ENCODE data around the gene RNF41. TPM values are rescaled to one million over a fixed set of nuclear protein-coding genes. Genes with fewer than 3 reads are reported as not detected.

The RNF41 gene
- total and polyA plus RNA-seq, 2 donors (not counting 3 experiments of a cell fraction or from before 2014, with no cell fraction given): 88.3 to 203 TPM

DNA sequence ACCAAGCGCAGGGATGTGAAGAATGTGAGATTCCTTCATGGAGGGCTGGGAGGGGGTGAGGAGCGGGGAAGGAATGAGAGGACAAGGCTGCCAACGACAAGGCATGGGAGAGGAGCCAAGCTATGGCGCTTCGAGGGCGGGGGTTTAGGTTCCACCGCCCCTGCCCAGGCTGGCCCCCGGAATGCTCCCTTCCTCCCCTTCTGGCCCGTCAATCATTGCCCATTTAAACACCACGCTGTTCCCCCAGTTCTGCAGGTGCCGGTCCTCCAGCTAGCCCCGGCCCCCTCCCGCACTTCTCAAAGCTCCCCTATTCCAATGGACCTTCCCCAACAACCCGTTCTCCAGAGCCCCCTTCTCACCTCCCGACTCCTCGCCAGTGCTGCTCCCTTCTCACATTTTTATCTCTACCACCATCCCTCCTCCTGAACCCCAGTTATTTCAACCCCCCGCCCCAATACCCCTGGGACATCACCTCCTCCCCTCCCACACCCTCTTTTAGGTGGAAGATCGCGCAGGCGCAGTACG, 428 bp downstream of the RNF41 start:
- H4K20me1 ChIP-seq (replicated peaks; ENCODE audit: control insufficient read depth, extremely low read depth, insufficient read depth, low read length): no peaks in the 10 kb centered on the region
- POLR2A ChIA-PET: interaction anchor here (0.6 to 3.2 kb wide), 13 partner anchors 10 to 228 kb away, joined by 3 to 37 read pairs (median 5); partner anchors contain the start of genes ANKRD52, CNPY2, ESYT1 and SMARCC2
- H3K9me3 ChIP-seq (replicated peaks; ENCODE audit: control insufficient read depth, insufficient read depth, low read length): no peaks in the 10 kb centered on the region
- TF ChIP-seq MYC (IDR thresholded peaks at IDR 0.05; ENCODE audit: low read depth, low read length) (no peak), EZH2 (IDR thresholded peaks at IDR 0.05; ENCODE audit: borderline replicate concordance, low read depth, low read length, severe bottlenecking) (no peak), FOS (IDR thresholded peaks at IDR 0.05; ENCODE audit: borderline replicate concordance, insufficient read depth, low read length) (no peak), POLR2A (IDR thresholded peaks at IDR 0.05; ENCODE audit: low read depth, low read length) (no peak), GATA2 (IDR thresholded peaks at IDR 0.05; ENCODE audit: insufficient read depth, insufficient read length, low read depth, low read length) (no peak)
- TF ChIP-seq, protein P1, sequence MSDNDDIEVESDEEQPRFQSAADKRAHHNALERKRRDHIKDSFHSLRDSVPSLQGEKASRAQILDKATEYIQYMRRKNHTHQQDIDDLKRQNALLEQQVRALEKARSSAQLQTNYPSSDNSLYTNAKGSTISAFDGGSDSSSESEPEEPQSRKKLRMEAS (IDR thresholded peaks at IDR 0.05; ENCODE audit: insufficient read depth, insufficient read length): no peak
- H3K36me3 ChIP-seq (ENCODE audit: control insufficient read depth in 2 of 2, extremely low read depth in 1 of 2, insufficient read depth in 2 of 2, low read length in 2 of 2): peaks cover 3 to 4% of the 10 kb centered on the region in 2 experiments
- peak; percentile 70 for DNase-seq (ENCODE audit: low read depth, low spot score)
- peak; percentile 70 for FAIRE-seq
- H2AFZ ChIP-seq (ENCODE audit: low read depth, low read length): peak overlapping the region; percentile 48
- H3K4me1 ChIP-seq (ENCODE audit: control insufficient read depth, extremely low read depth, insufficient read depth, low read length): peaks cover 19% of the 10 kb centered on the region
- H3K4me2 ChIP-seq (ENCODE audit: insufficient read depth, low read length): peak overlapping the region; percentile 64
- peaks cover 27% of the 10 kb centered on the region for H3K79me2 ChIP-seq (ENCODE audit: control insufficient read depth, insufficient read depth, low read length)
- H3K9me1 ChIP-seq (replicated peaks; ENCODE audit: control insufficient read depth, extremely low read depth, insufficient read depth, low read length): no peaks in the 10 kb centered on the region
- intact Hi-C loops (cut with micrococcal nuclease): no loop called here
- CTCF ChIA-PET: interaction anchor here (0.9 to 4.0 kb wide), 18 partner anchors 10 to 483 kb away, joined by 3 to 75 read pairs (median 6); partner anchors contain the start of genes ANKRD52, SMARCC2 and ZC3H10
- H3K27ac ChIP-seq (ENCODE audit: insufficient read depth, low read depth, low read length): peak overlapping the region; percentile 95
- peak overlapping the region; percentile 80 to 93 (median 82) for H3K4me3 ChIP-seq (replicated peaks in 1 of 3; ENCODE audit: insufficient read depth in 1 of 3, low read depth in 1 of 3, low read length in 3 of 3)
- dilution Hi-C loops (cut with MboI; ENCODE audit: extremely low pct_ligation_motif_present, low sequenced_read_pairs): no loop called here
- no TSS peak for BruUV-seq (replicated peaks)
- H3K9ac ChIP-seq (replicated peaks; ENCODE audit: extremely low read depth, insufficient read depth, low read length): peak overlapping the region; percentile 94
- no peaks in the 10 kb centered on the region for H3K27me3 ChIP-seq (ENCODE audit: control insufficient read depth in 2 of 2, insufficient read depth in 2 of 2, low read length in 2 of 2)

Data from endothelial cell of umbilical vein (primary cell).